HG03565 (cell line): ENCODE results near the gene PMM1.

Source experiments
- ATAC-seq: cut with Tn5 transposase; IDR thresholded peaks from one replicate; pipeline ENCODE4 v1.9.1; 2021; ENCODE audit warnings: mild to moderate bottlenecking, moderate library complexity; ENCODE audit not compliant: unreplicated experiment

PMM1 gene

GRCh38 chr22:41539146-41540005, 50.3 kb downstream of the PMM1 start:
- no peak for ATAC-seq

GRCh38 chr22:41538583-41538982, 51.1 kb downstream of the PMM1 start:
- ATAC-seq, result no peak

DNA sequence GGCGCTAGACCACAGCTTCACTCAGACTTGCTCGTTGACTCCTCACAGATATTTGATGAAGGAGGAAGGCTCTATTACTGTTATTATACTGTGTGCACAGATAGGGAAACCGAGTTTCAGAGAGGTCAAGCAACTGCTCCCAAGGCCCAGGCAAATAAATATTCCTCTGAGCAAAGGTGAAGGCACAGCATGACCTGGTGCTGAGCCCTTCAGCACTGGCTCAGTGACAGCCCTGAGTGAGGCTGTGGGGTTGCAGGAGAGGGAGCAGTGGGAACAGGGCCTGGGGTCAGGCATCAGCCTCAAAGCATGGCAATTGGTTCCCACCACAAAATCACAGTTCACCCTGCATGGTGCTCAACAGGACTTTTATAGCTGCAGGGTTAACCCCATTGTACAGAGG, 52.4 kb downstream of the PMM1 start:
- no peak for ATAC-seq

DNA sequence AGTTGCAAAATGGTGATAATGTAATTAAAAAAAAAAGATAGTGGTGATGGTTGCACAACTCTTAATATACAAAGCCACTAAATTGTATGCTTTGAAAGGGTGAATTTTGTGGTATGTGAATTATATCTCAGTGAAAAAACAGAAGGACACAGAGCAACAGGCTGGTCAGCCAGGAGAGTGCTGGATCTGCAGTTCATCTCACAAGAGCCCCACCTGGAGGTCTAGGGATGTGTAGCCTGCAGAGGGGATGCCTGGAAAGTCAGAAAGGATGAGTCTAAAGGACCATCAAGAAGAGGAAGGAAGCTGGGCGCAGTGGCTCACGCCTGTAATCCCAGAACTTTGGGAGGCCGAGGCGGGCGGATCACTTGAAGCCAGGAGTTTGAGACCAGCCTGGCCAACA, 54.4 kb downstream of the PMM1 start:
- no peak for ATAC-seq

- no peak for ATAC-seq
Observed at GRCh38 chr22:41534219-41534618, 55.4 kb downstream of the PMM1 start.

DNA sequence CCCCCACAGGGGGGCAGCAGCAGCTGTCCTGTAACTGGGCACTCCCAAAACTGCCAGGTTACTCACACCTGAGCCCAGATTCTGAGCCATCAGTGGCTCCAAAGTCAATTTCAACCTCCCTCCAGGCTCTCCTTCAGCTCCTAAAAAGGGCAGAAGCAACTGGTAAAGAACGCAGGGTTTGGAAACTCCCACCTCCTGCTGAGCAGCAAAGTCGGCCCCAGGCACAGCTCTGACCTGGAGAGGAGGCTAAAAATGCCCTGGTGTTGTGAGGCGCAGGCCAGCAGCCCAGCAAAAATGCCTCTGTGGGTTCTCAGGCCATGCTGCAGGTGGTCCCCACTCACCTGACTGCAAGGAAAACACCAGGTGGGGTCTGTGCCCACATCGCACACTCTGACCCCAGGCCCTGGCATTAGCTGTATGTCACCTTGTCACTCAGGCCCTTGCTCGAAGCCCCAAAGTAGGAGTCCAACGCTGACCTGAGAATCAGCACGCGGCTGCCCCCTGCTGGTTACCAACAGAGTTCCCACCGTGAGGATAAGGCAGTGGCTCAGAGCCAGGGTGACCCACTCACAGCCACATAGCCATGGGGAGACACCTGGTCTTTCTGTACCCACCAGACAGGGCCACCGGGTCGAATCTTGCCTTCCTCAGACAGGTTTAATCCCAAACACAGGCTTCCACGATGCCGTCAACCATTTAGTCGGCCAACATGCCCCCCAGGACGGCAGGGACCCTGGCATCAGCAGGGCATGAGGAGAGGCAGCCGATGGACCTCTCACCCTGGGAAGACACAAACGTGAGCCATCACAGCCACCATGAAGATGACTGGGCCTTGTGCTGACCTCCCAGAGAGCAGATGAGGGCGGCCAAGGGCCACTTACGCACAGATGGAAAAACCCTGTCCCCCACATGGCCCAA, 56.5 kb downstream of the PMM1 start:
- no peak for ATAC-seq

DNA sequence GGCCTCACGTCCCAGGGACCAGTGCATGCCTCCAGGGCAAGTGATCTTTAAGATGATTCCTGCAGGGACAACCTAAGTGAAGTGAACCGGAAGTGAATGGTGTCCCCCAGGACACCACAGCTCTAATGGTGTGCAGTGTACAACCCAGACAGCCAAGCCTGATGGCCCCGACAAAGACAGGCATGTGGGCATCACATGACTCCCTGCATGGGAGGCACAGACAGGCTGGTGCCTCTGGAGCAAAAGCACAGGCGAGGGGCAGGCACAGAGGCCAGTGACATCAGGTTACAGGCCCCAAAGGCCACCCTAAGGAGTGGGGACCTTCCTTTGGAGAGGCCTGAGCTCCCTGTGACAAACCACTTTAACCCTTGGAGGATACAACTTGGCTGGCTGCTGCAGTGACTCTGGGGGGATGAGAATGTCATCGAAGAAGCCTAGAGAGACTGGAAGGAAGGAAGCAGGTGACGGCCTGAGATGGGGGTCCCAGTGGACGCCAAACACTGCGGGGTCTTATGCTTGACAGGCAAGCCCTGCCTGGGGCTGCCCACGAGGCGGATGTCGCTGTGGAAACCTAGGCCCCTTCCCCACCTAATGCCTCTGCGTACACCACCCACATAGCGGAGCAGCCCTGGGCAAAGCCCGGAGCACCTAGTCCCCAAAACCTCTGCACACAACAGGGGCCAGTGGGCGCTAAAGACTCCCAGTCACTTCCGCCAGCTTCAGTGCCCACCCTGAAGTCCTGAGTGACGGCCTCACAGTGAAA, 57.7 kb downstream of the PMM1 start:
- ATAC-seq, result no peak

DNA sequence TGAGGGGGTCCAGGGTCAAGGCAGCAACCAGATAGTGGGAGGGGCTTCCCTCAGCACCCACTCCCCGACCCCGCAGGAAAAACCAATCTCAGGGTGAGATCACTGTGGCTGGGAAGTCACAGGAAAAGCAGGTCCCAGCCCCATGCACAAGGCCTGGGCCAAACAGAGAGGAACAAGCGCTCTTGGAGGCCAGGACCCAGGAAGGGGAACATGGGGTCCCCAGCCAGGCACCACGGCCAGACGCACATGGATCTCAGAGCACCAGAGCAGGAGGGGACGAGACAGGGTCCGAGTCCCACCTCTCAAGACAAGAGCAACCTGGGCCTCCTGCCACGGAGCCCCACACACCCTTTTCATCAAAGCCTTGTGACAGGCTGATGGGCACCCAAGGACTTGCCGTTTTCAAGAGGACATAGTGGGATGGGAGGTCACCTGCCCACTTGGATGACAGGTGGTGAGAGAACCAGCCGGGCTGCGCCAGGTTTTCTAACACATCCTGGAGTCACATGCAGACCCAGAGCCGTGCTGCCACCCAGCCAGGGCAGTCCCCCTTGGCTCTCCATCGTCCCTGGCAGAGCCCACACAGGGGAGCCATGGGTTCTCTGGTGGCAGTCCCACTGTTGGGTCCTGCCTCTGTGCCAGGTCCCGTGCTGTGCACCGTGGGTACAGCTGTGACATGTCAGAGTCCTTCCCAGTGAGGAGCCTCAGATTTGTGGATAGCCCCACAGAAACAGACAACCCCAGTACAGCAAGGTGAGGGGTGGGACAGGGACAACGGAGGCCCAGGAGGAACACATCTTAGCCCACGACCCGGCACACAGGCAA, 58.5 kb downstream of the PMM1 start:
- no peak for ATAC-seq

- ATAC-seq, result no peak
Observed at GRCh38 chr22:41528938-41529561, 60.6 kb downstream of the PMM1 start.

DNA sequence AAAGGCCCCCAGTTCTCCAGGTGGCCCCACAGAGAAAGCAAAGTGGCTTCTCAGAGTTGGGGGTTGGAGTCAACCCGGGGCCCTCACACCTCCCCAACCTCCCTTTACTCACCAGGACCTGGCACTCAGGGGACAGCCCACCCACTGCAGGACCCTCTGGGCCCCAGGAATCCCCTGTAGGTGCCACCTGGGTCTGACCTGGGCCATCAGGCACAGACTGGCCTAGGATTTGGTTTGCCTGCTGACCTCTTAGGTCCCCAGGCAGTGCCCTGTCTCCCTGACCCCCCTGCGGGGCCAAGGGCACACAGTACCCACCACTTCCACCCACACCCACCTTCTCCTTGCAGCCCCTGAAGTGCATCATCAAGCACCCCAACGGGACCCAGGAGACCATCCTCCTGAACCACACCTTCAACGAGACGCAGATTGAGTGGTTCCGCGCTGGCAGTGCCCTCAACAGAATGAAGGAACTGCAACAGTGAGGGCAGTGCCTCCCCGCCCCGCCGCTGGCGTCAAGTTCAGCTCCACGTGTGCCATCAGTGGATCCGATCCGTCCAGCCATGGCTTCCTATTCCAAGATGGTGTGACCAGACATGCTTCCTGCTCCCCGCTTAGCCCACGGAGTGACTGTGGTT, 61.4 kb downstream of the PMM1 start:
- no peak for ATAC-seq
